AG04449 (cell line): ENCODE measurements around the gene ZCCHC3.

Experiments used
- CTCF ChIA-PET: fragments of 350-600 bp; formaldehyde crosslinking; extraction: SDS; loops from one replicate; lab custom pipeline; 2021; ENCODE audit warnings: antibody characterized with exemption; lab: Yijun Ruan, JAX
- POLR2A ChIA-PET: fragments of 400-600, 350-600 bp; formaldehyde crosslinking; extraction: SDS; loops from one replicate; lab custom pipeline; 2020; ENCODE audit warnings: antibody characterized with exemption, inconsistent platforms; lab: Yijun Ruan, JAX
- DNase-seq: peaks from one replicate; pipeline ENCODE4 v3.0.0-alpha.2; 2010; ENCODE audit warnings: low read depth, low spot score
- H3K4me3 ChIP-seq: 2 replicates; pipeline ENCODE4 v1.5.1; 2011; ENCODE audit warnings: low read depth, mild to moderate bottlenecking, control low read depth, low read length
- CTCF ChIP-seq: IDR thresholded peaks from one replicate; pipeline ENCODE4 v1.5.1; 2011; ENCODE audit warnings: mild to moderate bottlenecking, moderate library complexity, low read length, control low read depth, inconsistent platforms; ENCODE audit not compliant: insufficient read depth; ENCODE audit errors: missing control alignments

Gene ZCCHC3

DNA sequence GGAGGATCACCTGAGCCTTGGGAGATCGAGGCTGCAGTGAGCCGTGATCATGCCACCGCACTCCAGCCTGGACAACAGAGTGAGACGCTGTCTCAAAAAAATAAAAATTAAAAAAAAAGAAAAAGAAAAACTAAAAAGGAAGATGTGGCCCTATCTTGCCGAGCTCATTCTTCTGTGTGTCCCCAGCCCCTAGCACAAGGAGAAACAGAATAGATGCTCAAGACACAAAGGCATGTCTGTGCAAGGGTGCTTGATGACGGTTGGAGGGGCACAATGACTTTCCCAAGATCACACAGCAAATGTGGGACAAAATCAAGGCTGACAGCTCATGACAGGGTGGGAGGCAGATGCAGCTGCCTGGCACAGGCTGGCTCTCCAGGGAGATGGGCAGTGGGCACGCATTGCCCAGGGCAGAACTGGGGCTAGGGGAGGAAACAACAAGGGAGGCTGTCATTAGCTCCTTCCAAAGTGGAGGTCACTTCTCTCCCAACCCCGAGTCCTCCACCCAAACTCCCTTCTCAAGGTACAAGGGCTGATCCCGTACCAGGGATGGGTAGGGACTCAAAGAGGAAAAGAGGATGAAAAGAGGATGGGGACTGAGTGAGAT, 48.8 kb downstream of the ZCCHC3 start:
- CTCF ChIA-PET: interaction anchor here (1.0 to 4.7 kb wide), 7 partner anchors 9 to 299 kb away, joined by 3 to 47 read pairs (median 3); no protein-coding TSS in a partner anchor
- POLR2A ChIA-PET: interaction anchor here (0.5 to 0.7 kb wide), 3 partner anchors 16 to 36 kb away, joined by 3 to 4 read pairs (median 3); no protein-coding TSS in a partner anchor
- no peak for DNase-seq
- TF ChIP-seq CTCF: no peak
- H3K4me3 ChIP-seq: peak overlapping the region; percentile 76

DNA sequence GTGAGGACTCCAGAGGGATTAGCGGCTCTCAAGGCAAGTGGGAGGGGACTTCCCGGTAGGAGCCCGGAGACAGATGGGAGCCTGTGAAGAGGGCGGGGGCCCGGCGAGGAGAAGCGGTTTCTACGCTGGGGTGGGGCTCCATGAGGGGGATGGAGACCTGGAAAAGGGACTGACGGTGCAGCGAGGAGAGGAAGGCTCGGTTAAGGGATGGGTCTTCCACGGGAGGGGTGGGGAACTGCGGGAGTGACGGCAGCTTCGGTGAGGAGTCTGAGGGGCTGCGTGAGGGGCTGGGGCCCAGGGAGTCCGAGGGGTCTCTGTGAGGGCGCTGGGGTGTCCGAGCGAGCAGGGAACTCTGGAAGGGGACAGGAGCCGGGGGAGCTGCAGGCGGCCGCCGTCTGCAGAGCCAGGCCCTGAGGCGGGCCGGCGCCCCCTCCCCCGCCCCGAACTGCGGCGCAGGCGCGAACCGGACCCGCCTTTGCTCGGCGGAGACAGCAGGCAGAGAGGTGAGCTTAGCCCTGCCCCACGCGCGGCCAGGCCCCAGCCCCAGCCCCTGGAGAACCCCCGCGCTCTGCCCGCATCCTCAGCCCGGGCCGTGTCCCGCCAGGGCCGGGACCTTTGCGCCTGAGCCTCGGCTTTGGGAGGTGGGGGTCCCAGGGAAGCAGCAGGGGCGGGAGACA, 49.4 kb downstream of the ZCCHC3 start, which contains the start of gene NRSN2:
Gene NRSN2 (plus strand): TSS at position 472 of the 677 bp plus-strand sequence. CDS start 2,533 bp downstream, outside the sequence.
- ChIA-PET CTCF (interaction anchor here (1.0 to 4.7 kb wide), 3 partner anchors 10 to 16 kb away, joined by 3 to 47 read pairs (median 4); no protein-coding TSS in a partner anchor), POLR2A (interaction anchor here (0.6 to 1.5 kb wide), 6 partner anchors 9 to 36 kb away, joined by 3 to 5 read pairs (median 4); partner anchors contain the start of genes SOX12 and TRIB3)
- TF ChIP-seq CTCF: no peak
- DNase-seq: no peak
- H3K4me3 ChIP-seq: peak within 1 kb of the TSS; percentile 76

DNA sequence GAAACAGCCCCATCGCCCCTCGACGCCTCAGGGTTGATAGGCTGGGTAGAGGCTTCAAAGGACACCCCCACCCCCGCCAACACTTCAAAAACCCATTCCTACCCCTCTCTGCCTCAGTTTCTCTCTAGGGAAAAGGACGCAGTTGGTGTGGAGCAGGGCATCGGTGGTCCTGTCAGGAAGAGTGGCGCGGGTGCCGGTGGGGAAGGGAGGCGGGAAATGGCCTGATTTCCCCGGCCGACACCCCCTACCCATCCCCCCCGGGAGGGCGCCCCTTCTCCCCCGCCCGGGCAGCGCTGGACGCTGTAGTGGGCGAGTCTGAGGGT, 49.9 kb downstream of the ZCCHC3 start:
- POLR2A ChIA-PET: interaction anchor here (0.6 to 1.5 kb wide), 6 partner anchors 9 to 37 kb away, joined by 3 to 5 read pairs (median 4); partner anchors contain the start of genes SOX12 and TRIB3
- TF ChIP-seq CTCF: no peak
- no peak for DNase-seq
- CTCF ChIA-PET: interaction anchor here (1.2 to 4.7 kb wide), 2 partner anchors 14 to 17 kb away, joined by 4 to 47 read pairs; no protein-coding TSS in a partner anchor
- peak overlapping the region; percentile 76 for H3K4me3 ChIP-seq

DNA sequence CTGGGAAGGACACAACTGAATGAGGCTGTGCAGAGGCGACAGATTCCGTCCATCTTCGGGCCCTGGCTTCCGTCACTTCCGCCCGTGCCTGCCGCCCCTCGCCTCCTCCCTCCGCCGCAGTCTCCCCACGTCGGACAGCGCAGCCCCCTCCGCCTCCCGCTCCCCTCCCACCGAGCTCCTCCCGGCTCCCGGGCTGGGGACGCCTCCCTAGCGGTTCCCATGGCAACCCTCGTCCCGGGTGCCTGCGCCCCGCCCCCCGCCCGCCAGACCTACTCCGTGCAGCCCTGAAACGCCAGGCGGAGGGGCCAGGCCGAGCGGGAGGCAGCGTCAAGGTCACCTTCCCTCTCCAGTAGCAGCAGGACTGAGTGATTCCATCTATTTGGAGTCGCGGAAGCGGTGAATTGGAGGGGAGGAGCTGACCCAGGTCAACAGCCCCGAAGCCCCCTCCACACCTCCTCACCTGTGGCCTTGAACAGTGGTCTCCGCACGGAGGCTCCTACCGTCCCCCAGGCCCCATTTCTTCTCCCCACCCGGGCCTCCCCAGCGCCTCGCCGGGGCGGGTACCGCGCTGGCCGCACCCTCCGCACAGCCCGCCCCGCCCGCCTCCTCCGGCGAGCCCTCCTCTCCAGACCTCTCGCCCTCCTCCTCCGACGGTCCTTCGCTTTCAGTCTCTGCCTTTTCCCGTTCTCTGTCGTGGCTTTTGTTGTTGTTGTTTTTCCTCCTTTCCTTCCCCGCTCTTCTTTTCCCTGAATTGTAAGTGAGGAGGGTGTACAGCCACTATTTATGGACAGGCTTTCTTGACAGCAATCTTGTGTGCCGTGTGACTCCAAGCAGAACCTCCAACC, 50.5 kb downstream of the ZCCHC3 start:
- H3K4me3 ChIP-seq: peak overlapping the region; percentile 76
- ChIA-PET CTCF (interaction anchor here (1.2 to 4.7 kb wide), 2 partner anchors 14 to 17 kb away, joined by 4 to 47 read pairs; no protein-coding TSS in a partner anchor), POLR2A (interaction anchor here (0.6 to 1.5 kb wide), 6 partner anchors 8 to 37 kb away, joined by 3 to 5 read pairs (median 4); partner anchors contain the start of genes SOX12 and TRIB3)
- no peak for DNase-seq
- TF ChIP-seq CTCF: no peak

DNA sequence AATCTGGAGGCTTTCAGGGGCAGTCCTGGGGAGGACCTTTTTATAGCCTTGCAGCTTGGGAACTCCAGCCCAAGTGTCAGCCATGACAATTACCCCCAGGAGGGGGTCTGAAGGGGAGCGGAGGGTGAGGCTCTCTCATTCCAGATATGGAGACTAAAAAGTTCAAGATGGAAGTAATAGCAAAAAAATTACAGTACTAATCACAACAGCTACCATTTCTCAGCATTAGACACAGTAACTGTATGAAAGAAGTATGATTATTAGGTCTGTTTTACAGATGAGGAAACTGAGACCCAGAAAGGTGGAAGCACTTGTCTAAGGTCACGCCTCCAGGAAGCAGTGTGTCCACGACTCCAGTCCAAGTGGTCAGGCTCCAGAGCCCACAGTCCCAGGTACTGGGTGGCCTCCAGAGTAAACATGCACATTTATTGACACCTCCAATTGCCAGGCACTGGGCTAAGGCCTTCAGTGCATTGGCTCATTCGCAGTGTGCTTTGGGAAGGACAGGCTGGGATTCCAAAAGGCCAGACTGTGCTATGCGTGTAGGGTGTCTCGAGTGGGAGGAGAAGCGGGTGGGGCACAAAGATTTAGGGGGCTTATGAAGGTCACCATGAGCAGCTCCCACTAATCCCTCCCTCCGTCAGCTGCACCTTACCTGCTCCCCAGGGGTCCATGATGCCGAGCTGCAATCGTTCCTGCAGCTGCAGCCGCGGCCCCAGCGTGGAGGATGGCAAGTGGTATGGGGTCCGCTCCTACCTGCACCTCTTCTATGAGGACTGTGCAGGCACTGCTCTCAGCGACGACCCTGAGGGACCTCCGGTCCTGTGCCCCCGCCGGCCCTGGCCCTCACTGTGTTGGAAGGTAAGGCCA, 51.8 kb downstream of the ZCCHC3 start:
- no peak for DNase-seq
- H3K4me3 ChIP-seq: no peak overlapping the region
- TF ChIP-seq CTCF: no peak
- ChIA-PET POLR2A (no interaction called here), CTCF (interaction anchor here (1.7 kb wide), 1 partner anchor 296 kb away, joined by 5 read pairs; no protein-coding TSS in a partner anchor)
